Measurements from ENCODE around the gene AKAP8L.

AKAP8L gene

GRCh38 chr19:15448778-15449619 is 30.2 kb upstream of the AKAP8L start:
- no peak for DNase-seq (ENCODE audit: low read depth)

GRCh38 chr19:15448044-15448777 is 29.4 kb upstream of the AKAP8L start:
- no peak for DNase-seq (ENCODE audit: low read depth)

- no peak for DNase-seq (ENCODE audit: low read depth)
Observed at GRCh38 chr19:15447057-15447456, 28.3 kb upstream of the AKAP8L start.

GRCh38 chr19:15445807-15446376 is 27.1 kb upstream of the AKAP8L start:
- no peak for DNase-seq (ENCODE audit: low read depth)

DNA sequence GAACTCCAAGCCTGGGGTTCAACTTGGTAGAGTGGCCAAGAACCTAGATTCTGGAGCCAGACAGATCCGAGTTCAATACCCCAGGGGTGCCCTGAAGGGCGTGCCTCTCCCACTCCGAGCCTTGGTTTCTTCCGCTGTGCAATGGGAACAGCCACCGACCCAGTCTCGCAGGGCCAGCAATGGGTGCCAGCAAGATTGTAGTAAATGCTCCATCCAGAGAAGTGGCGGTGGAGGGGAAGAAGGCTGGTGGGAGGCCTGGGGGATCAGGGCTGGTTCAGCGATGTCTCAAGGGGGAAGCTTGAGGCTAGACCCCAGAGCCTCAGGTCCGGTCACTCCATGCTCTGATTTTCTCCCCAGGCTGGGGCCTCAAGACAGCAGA is 26.4 kb upstream of the AKAP8L start:
- no peak for DNase-seq (ENCODE audit: low read depth)

GRCh38 chr19:15444505-15445226 is 25.9 kb upstream of the AKAP8L start:
- no peak for DNase-seq (ENCODE audit: low read depth)

DNA sequence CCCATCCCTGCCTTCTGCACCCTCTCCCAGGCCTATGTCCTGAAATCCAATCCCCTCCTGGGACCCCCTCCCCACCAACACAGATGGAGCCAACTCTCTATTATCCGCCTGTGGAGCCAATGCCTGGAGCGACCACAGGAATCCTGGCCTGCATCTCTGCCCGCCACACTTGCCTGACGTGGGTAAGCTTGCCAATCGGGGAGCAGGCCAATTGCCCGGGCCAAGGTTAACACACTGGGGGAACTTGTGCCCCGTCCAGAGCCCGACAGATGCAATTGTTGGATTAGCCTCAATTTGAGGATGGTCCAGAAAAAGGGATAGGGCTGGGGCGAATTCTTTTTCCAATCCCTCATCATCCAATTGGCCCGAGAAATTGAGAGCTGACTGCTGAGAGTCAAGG is 25.1 kb upstream of the AKAP8L start:
- no peak for DNase-seq (ENCODE audit: low read depth)

DNA sequence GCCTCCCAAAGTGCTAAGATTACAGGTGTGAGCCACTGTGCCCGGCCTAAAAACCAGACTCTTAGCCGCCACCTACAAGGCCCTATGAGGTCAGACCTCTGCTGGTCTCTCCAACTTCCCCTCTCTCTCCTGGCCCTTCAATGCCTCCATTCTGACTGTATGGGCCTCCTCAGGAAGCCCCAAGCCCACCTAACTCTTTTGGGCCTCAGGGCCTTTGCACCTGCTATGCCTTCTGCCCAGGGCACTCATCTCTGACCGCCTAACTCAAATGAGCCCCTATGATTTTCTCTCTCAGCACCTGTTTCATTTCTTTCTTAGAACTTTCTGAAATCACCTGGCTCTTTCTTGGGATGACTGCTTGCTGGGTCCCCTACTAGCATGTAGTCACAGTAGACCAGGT is 24.5 kb upstream of the AKAP8L start:
- DNase-seq (ENCODE audit: low read depth): no peak

- no peak for DNase-seq (ENCODE audit: low read depth)
Observed at GRCh38 chr19:15442142-15442920, 23.5 kb upstream of the AKAP8L start.

DNA sequence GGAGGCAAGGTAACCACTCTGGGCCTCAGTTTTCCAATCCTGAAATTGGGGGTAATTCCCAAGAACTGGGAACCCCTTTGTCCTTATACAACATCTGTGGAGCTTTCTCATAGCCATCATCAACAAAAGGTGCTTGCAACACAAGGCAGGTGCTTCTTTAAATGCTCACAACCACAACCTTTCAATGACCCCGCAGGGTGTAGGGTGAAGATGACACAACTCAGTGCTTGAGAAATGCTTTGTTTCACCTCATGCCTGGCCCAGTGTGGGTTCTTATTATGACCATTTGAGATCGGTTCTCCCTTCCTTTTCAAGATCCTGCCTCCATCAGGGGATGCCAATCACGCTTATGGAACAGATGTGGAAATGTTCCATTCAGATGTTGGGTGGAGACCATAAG is 22.5 kb upstream of the AKAP8L start:
- DNase-seq (ENCODE audit: low read depth): no peak

DNA sequence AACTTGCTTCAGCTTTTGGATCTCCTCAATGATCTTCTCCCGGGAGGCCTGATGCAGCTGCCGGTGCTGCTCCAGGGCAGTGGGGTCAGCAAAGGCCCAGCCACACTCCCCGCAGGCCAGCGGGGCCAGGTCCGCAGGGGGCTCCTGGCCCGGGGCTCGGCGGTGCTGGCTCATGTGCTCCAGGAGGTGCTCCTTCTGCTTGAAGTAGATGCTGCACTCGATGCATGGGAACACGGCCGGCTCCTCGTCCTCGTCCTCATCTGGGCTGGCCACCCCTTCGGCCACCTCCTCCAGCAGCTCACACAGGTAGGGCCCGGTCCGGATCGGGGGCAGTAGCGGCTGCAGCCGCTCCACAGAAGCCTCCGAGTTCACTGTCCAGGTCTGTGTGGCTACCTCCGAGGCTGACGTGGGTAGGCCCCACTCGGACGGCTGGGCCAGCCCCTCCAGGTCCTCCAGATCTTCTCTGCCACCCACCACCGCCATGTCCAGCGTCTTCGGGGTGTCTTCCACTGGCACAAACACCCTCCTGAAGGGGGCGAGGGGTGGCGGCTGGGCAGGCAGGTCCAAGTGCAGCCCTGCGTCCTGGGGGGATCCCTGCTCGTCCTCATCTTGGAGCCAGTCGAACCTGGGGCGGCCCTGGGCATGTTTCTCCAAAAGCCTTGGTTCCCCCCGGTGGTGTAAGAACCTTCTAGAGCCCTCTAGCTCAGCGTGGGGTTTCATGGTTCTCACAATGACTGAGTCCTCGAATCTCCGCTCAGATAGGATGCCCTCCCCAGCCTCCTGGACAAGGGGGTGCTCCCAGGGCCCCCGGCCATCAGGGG is 21.2 kb upstream of the AKAP8L start:
- DNase-seq (ENCODE audit: low read depth): no peak

GRCh38 chr19:15439078-15439799 is 20.5 kb upstream of the AKAP8L start:
- no peak for DNase-seq (ENCODE audit: low read depth)

DNA sequence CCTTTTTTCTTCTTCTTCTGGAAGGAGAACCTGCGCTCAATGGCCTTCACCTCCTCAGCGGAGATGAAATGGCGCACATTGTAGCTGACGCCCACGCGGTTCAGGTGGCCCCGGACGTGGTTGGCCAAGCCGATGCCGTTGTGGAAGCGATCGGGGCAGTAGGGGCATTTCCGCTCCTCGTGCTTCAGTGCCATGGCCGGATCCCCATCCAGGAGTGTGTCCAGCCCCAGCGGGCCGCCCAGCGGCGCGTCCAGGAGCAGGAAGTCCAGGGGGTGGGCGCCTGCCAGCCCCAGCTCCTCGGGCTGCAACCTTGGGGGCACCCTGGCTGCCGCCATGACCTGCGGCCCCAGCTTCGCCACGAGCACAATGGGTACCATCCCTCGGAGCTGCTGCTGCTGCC is 19.8 kb upstream of the AKAP8L start:
- DNase-seq (ENCODE audit: low read depth): no peak

- no peak for DNase-seq (ENCODE audit: low read depth)
Observed at GRCh38 chr19:15438124-15438496, 19.3 kb upstream of the AKAP8L start.

- DNase-seq (ENCODE audit: low read depth): no peak
Observed at GRCh38 chr19:15437355-15438123, 18.8 kb upstream of the AKAP8L start.

DNA sequence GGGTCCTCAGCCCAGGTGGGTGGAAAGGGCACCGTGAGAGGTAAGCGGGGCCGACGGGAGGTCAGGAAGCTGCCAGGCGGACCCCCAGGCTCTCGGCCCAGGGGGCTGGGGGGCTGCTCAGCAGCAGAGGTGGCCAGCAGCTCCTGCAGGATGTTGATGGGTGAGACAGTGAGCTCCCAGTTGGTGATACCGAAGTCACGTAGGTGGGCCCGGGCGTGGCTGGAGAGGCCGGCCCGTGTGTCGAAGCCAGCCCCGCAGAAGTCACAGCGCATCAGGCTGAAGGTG is 18.0 kb upstream of the AKAP8L start:
- no peak for DNase-seq (ENCODE audit: low read depth)

DNA sequence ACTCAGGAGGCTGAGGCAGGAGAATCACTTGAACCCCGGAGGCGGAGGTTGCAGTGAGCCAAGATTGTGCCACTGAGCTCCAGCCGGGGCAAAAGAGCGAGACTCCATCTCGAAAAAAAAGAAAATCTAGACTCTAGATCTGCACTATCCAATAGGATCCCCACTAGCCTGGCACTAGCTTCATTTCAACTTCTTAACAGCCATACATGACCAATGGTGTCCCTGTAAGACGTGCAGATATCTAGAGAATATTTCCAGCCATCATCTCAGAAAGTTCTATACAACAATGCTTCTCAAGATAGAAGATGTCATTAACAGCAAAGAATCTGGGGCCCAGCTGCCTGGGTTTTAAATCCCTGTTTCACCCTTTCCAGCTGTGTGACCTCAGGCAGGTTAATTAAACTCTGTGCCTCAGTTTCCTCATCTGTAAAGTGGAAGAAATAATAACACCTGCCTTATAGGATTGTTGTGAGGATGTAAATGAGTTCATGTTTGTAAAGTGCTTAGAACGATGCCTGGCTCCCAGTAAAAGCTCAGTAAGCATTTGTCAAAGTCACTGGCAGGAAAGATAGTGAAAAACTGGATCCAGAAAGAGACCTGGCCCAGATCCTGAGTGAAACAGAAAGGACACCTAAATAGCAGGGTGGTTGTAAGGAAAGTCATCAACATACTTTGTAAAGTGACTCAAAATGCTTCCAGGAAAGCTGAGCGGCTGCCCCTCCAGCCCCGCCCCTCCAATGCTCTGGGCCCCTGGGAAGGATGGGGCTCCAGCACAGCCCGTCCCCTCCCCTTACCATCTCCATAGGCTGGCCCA is 17.4 kb upstream of the AKAP8L start:
- no peak for DNase-seq (ENCODE audit: low read depth)

DNA sequence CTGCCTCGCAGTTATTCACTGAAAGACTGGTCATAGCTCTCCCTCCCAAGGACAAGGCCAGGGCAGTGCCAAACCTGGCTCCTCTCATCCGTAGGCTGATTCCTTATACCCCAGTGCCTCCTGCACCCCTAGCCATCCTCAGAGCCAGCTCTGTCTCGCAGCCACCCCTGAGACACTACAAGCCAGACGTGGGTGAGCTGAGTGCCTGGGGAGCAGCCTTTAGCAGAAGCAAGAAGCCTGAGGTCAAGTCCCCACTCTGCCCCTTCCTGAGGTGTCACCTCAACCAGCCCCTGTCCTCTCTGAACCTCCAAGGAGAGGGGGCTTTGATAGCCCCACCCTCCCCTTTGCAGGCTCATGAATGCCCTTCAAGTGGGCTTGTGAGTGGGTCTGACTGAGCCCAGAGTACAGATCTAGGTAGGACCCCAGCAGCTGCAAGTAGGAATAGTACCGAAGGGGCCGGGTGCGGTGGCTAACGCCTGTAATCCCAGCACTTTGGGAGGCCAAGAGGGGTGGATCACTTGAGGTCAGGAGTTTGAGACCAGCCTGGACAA is 14.8 kb upstream of the AKAP8L start:
- DNase-seq (ENCODE audit: low read depth): no peak
